HG02884 (cell line): ENCODE data around the gene SMIM41.

Experiments
- ATAC-seq: cut with Tn5 transposase; IDR thresholded peaks from one replicate; pipeline ENCODE4 v1.9.1; 2021; ENCODE audit warnings: mild to moderate bottlenecking, moderate library complexity; ENCODE audit not compliant: unreplicated experiment

The SMIM41 gene

GRCh38 chr12:52063082-52063924 lies 16.2 kb upstream of the SMIM41 start:
- ATAC-seq: no peak

DNA sequence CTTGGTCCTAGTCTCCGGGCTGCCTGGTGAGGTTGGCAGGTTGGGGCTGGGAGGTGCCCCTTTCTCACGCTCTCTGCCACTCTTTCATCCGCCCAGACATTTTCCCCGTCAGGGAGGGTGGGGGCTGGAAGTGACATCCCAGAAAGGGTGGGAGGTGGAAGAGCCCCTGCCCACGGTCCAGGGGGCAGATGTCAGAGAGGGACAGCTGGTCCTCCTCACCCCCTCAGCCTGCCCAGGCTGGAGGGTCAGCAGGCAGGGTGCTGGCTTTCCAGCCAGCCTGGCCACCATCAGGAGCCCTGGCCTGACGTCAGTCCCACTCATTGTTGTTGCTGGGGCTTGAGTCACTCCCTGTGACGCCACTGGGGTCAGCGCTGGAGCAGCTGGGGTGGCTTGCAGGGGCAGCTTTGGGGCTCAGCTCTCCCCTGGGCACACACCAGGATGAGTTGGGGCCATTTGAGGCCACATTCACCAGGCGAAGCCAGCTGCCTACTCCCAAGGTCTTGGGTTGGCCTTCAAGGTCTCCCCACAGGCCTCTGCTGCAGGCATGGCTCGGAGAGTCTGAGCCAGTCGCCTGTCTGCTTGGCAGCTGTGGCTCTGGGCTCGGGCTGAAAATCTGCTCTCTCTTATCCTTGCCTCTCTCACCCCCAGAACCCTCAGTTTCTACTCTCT lies 15.4 kb upstream of the SMIM41 start:
- ATAC-seq: no peak

GRCh38 chr12:52066346-52067080 lies 13.0 kb upstream of the SMIM41 start:
- no peak for ATAC-seq

DNA sequence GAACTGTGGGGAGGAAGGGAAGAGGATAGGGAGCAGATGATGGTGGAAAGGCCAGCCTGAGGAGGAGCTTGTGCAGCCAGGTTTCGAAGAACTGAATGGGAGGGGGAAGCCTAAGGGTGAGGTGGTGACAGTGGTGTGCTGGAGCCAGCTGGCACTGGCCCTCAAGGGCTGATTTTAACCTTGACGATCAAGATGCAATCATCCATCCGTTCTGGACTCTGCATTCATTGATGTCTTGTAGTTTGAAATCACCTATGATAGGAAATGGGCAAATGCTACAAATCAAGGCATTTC lies 12.5 kb upstream of the SMIM41 start:
- ATAC-seq: no peak

GRCh38 chr12:52069327-52070184 lies 9.9 kb upstream of the SMIM41 start, which contains the start of gene ATG101:
Gene ATG101 (plus strand): TSS chr12:52069978. CDS start chr12:52073651, 3,673 bp downstream.
- ATAC-seq: peak; percentile 93

- peak; percentile 20 for ATAC-seq
Measured at GRCh38 chr12:52070185-52070925, 9.1 kb upstream of the SMIM41 start.

DNA sequence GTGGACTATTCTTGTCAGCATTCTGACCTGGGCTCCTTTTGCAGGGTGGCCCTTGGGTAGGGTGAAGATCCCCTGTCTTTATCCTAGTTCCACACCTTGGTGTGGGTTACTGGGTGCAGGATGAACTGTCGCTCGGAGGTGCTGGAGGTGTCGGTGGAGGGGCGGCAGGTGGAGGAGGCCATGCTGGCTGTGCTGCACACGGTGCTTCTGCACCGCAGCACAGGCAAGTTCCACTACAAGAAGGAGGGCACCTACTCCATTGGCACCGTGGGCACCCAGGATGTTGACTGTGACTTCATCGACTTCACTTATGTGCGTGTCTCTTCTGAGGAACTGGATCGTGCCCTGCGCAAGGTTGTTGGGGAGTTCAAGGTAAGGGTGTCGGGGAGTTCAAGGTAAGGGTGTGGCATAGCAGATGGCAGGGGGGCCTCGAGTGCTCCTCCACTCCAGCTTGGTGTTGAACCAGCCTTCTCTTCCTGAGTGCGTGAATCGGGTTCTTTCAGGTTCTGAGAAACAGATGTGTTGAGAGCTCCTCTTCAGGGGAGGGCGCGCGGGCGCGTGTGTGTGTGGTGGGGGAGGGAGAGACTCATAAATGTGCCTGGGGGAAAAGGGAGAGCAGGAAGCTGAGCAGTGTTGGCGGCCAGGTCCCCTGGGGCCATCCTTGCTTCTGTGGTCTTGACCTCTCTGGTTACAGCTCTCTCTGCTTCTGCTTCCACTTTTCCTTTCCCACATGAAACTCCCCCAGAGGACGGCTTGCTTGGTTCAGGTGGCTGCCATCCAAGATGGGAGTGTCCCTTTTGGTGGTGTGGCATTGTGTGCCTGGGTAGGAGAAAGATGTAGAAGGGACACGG lies 5.7 kb upstream of the SMIM41 start:
- ATAC-seq: no peak

GRCh38 chr12:52074971-52075724 lies 4.4 kb upstream of the SMIM41 start:
- no peak for ATAC-seq

- ATAC-seq: no peak
Measured at GRCh38 chr12:52076811-52077210, 2.7 kb upstream of the SMIM41 start.

- no peak for ATAC-seq
Measured at GRCh38 chr12:52078276-52078675, 1.2 kb upstream of the SMIM41 start.

DNA sequence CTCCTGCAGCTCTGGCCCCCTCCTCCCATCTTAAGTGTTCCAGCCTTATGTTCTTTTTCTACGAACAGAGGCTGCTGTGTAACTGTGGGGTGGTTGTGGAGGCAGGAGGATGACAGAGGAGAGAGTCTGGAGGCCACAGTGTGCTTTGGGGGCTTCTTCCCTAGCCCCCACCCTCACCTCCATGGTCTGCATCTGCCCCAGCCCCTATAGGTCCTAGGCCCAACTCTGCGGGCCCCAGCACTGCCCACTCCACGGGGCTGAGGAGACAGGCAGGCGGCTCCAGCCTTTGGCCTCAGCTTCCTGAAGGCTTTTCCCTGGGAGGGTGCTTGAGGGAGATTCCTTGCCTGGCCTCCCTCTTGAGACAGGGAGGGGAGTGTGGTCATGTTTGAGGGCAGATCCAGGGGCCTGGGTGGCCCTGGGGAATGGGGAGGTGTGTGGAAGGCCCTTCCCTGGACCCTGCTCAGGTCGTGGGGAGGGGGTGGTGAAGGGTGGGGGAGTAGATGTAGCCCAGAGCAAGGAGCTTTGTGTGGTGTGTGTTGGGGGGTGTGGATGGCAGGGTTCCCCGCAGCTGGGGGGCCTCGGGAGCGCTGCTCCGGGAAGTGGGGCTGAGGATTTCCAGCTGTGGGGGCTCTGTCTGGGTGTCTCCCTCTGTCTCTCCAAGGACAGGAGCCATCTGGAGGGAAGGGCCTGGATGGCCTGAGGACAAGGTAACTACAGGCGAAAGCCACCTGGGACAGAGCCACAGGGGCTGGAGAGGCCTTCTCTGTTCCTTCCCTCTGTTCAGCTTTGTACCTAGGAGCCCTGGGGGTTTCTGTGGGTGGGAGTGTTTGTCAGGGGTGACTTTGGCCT lies 1.1 kb downstream of the SMIM41 start:
- no peak for ATAC-seq

GRCh38 chr12:52081263-52081733 lies 1.8 kb downstream of the SMIM41 start:
- no peak for ATAC-seq

GRCh38 chr12:52082026-52082668 lies 2.6 kb downstream of the SMIM41 start:
- ATAC-seq: no peak

DNA sequence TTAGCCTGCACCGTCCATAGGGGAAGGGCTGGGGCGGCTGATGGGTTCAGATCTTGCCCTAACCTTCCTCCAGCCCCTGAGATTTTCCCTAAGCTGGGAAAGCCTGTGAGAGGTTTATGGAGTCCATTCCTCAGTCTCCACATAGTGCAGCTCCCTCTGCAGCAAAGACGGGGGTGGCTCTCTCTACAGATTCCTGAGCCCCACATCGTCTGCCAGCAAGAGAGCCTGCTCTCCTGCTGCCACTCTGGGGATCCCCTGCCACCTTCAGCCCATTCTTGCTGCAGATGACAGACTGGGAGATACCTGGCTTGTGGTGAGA lies 3.1 kb downstream of the SMIM41 start:
- no peak for ATAC-seq

DNA sequence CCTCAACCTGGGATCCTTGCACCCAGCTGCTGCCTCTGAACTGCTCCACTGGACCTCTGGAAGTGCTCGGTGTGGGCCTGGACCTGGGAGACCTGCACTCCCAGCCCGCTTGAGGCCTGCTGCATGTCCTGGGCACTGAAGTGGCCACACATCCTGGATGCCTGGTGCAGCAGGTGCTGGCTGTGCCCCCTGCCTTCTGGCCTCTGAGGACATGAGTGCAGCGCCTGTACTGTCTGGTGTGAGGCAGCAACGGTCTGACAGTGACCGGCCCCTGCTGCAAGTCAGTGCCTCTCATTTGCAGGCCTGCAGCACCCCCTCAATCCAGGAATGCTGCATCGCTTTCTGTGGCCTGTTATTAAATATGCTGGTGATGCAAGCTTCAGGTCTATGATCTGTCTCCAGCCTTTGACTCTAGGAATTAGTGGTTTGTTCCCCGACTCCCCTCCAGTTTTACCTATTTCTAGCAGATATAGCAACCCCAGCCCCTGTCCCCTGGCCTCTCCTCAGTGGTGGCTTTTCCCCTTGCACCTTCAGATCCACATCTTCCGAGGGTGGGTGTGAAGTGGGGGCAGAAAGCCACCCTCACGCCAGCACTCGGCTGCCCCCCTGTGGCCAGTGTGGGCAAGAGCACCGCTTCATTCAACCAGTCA lies 3.6 kb downstream of the SMIM41 start:
- no peak for ATAC-seq

- ATAC-seq: no peak
Measured at GRCh38 chr12:52083638-52083996, 4.1 kb downstream of the SMIM41 start.
